Hepatocyte (in vitro differentiated cells): Measurements from ENCODE around the gene CTNNAL1. TPM values are rescaled to one million over a fixed set of nuclear protein-coding genes. Genes with fewer than 3 reads are reported as not detected.

Experiments
- DNase-seq: peaks from one replicate; pipeline ENCODE4 v3.0.0-alpha.2; 2016; ENCODE audit warnings: low spot score
- H2AFZ ChIP-seq: fragments of 200-600 bp; sonication (generic); 2 replicates; pipeline ENCODE4 v1.6.0; 2016; ENCODE audit warnings: antibody characterized with exemption, mild to moderate bottlenecking
- H3K27ac ChIP-seq: fragments of 200-600 bp; sonication (generic); 2 replicates; pipeline ENCODE4 v1.5.1; 2016; ENCODE audit warnings: mild to moderate bottlenecking
- H3K27me3 ChIP-seq: fragments of 200-600 bp; sonication (generic); 2 replicates; pipeline ENCODE4 v1.6.1; 2016
- H3K36me3 ChIP-seq: fragments of 200-600 bp; sonication (generic); replicated peaks from 2 replicates; pipeline ENCODE4 v1.5.1; 2016; ENCODE audit warnings: low read depth; ENCODE audit not compliant: insufficient read depth
- H3K4me1 ChIP-seq: fragments of 200-600 bp; sonication (generic); 2 replicates; pipeline ENCODE4 v1.5.1; 2016; ENCODE audit warnings: mild to moderate bottlenecking, moderate library complexity; ENCODE audit not compliant: insufficient read depth
- H3K4me2 ChIP-seq: fragments of 200-600 bp; sonication (generic); 2 replicates; pipeline ENCODE4 v1.6.0; 2016
- H3K4me3 ChIP-seq: fragments of 200-600 bp; sonication (generic); 2 replicates; pipeline ENCODE4 v1.5.1; 2016; ENCODE audit warnings: mild to moderate bottlenecking
- H3K79me2 ChIP-seq: fragments of 200-600 bp; sonication (generic); 2 replicates; pipeline ENCODE4 v1.6.0; 2017; ENCODE audit warnings: mild to moderate bottlenecking
- H3K9me2 ChIP-seq: fragments of 200-600 bp; sonication (generic); replicated peaks from 2 replicates; pipeline ENCODE4 v1.6.0; 2017; ENCODE audit warnings: mild to moderate bottlenecking; ENCODE audit not compliant: insufficient read depth
- H3K9me3 ChIP-seq: fragments of 200-600 bp; sonication (generic); 2 replicates; pipeline ENCODE4 v1.5.1; 2016; ENCODE audit warnings: low read depth, mild to moderate bottlenecking
- H4K20me1 ChIP-seq: fragments of 200-600 bp; sonication (generic); 2 replicates; pipeline ENCODE4 v1.6.0; 2016; ENCODE audit warnings: mild to moderate bottlenecking; ENCODE audit not compliant: insufficient read depth, poor library complexity, severe bottlenecking
- EZH2 ChIP-seq: fragments of 200-600 bp; sonication (generic); IDR thresholded peaks from 2 replicates; pipeline ENCODE4 v1.6.1; 2016; ENCODE audit warnings: antibody characterized with exemption, mild to moderate bottlenecking, borderline replicate concordance
- EZH2phosphoT487 ChIP-seq: fragments of 200-600 bp; sonication (generic); IDR thresholded peaks from one replicate; pipeline ENCODE4 v1.6.1; 2018; ENCODE audit warnings: antibody characterized with exemption, mild to moderate bottlenecking, low read depth, moderate library complexity; ENCODE audit not compliant: unreplicated experiment, severe bottlenecking
- WGBS: methylation state at CpG from one replicate; pipeline ENCODE4 v1.1.6; 2016; ENCODE audit warnings: low lambda C conversion rate; ENCODE audit errors: missing lambda C conversion rate; 5-methylcytosine and 5-hydroxymethylcytosine counted together
- polyA plus RNA-seq: library from polyadenylated mRNA; unstranded; fragments of >200 nt; fragmentation: Nextera tagmentation; extraction: Ambion mirVana; gene quantifications from 2 replicates; pipeline ENCODE4 v1.2.1, GENCODE V29; 2016
- total RNA-seq: library from RNA; depleted of rRNA; stranded (reverse); fragments of >200 nt; gene quantifications from 2 replicates; pipeline ENCODE4 v1.2.3, GENCODE V29; 2014
- TF ChIP-seq, protein P1 (sequence below): fragments of 200-600 bp; sonication (generic); IDR thresholded peaks from 2 replicates; pipeline ENCODE4 v1.5.1; 2016; ENCODE audit warnings: antibody characterized with exemption, mild to moderate bottlenecking; ENCODE audit not compliant: poor library complexity

CTNNAL1 gene
- total and polyA plus RNA-seq, 2 experiments from 2014 or later: 54.5 to 57.4 TPM

DNA sequence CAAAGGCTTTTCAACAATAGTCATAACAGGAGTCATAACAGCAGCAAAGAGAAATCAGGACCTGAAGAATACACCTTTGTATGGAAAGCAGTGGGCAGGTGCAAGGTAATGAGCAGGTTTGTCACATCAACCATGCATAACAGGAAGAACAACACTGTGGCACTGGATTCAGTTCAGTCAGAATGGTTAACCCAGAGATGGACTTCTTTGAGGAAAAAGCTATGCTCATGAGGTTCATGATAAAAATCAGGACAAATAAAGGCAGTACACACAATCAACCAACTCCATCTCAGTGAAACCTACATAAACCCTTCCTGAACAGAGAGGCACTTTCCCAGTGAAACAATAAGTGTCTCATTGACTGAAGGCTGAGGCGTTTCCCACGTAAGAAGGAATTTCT lies 52.1 kb downstream of the CTNNAL1 start:
- WGBS: 100% methylated on average over 2 of the region's 2 CpGs
- TF ChIP-seq EZH2phosphoT487: no peak
- TF ChIP-seq, protein P1, sequence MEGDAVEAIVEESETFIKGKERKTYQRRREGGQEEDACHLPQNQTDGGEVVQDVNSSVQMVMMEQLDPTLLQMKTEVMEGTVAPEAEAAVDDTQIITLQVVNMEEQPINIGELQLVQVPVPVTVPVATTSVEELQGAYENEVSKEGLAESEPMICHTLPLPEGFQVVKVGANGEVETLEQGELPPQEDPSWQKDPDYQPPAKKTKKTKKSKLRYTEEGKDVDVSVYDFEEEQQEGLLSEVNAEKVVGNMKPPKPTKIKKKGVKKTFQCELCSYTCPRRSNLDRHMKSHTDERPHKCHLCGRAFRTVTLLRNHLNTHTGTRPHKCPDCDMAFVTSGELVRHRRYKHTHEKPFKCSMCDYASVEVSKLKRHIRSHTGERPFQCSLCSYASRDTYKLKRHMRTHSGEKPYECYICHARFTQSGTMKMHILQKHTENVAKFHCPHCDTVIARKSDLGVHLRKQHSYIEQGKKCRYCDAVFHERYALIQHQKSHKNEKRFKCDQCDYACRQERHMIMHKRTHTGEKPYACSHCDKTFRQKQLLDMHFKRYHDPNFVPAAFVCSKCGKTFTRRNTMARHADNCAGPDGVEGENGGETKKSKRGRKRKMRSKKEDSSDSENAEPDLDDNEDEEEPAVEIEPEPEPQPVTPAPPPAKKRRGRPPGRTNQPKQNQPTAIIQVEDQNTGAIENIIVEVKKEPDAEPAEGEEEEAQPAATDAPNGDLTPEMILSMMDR: no peak
- no peak for TF ChIP-seq EZH2
- DNase-seq: no peak
- no peaks in the 10 kb centered on the region for H3K4me1 ChIP-seq
- no peaks in the 10 kb centered on the region for H4K20me1 ChIP-seq
- no peak overlapping the region for H3K4me2 ChIP-seq
- no peaks in the 10 kb centered on the region for H3K9me3 ChIP-seq
- H3K36me3 ChIP-seq: no peaks in the 10 kb centered on the region
- no peaks in the 10 kb centered on the region for H3K27me3 ChIP-seq
- H2AFZ ChIP-seq: no peak overlapping the region
- no peak overlapping the region for H3K4me3 ChIP-seq
- H3K27ac ChIP-seq: no peak overlapping the region
- H3K79me2 ChIP-seq: no peaks in the 10 kb centered on the region
- no peaks in the 10 kb centered on the region for H3K9me2 ChIP-seq

DNA sequence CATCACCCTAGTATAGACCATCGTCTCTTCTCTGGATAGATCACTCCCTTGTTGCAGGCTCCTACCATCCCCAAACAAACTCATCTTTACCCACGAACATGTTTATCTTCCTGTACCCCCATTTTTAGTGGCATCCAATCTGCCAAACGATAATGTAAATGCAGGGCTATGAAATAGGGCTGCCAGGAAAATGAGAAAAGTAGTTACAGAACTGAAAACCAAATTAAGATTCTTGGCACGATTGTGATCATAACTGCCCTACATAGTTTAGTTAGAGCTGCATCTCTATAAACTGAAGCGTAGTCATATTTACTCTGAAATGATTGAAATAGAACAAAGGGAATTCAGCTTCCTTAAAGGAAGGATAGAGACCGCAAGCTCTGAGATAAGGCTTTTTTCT lies 53.0 kb downstream of the CTNNAL1 start:
- TF ChIP-seq EZH2: no peak
- no peak for TF ChIP-seq EZH2phosphoT487
- TF ChIP-seq, protein P1: no peak

DNA sequence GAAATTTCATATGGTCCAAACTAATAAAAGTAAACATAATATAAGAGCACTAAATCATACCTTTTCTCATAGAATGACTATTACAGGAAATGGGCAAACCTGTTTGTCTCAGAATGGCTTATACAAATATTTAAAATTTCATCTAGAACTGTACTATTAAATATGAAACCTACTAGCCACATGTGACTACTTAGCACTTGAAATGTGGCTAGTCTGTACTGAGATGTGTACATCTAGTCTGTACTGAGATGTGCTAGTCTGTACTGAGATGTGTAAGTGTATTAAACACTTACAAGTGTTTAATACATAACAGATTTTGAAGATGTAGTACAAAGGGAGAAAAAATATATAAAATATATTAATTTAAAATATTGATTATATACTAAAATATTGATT lies 56.7 kb downstream of the CTNNAL1 start:
- H2AFZ ChIP-seq: no peak overlapping the region
- TF ChIP-seq, protein P1: no peak
- TF ChIP-seq EZH2phosphoT487 (no peak), EZH2 (no peak)
- no peaks in the 10 kb centered on the region for H3K27me3 ChIP-seq
- H3K79me2 ChIP-seq: no peaks in the 10 kb centered on the region
- H3K4me3 ChIP-seq: no peak overlapping the region
- no peak overlapping the region for H3K27ac ChIP-seq
- H3K9me2 ChIP-seq: no peaks in the 10 kb centered on the region
- no peaks in the 10 kb centered on the region for H4K20me1 ChIP-seq
- no peak overlapping the region for H3K4me2 ChIP-seq
- H3K4me1 ChIP-seq: no peaks in the 10 kb centered on the region
- DNase-seq: no peak
- H3K36me3 ChIP-seq: no peaks in the 10 kb centered on the region
- no peaks in the 10 kb centered on the region for H3K9me3 ChIP-seq

More for the DNA sequence above, 53.0 kb downstream of the CTNNAL1 start:
- WGBS: 79% methylated on average over 6 of the region's 6 CpGs
- H3K79me2 ChIP-seq: no peaks in the 10 kb centered on the region
- H3K9me3 ChIP-seq: no peaks in the 10 kb centered on the region
- no peaks in the 10 kb centered on the region for H4K20me1 ChIP-seq
- H3K27ac ChIP-seq: no peak overlapping the region
- no peak overlapping the region for H2AFZ ChIP-seq
- no peak overlapping the region for H3K4me2 ChIP-seq
- no peaks in the 10 kb centered on the region for H3K36me3 ChIP-seq
- H3K4me1 ChIP-seq: no peaks in the 10 kb centered on the region
- no peak for DNase-seq
- no peaks in the 10 kb centered on the region for H3K27me3 ChIP-seq
- H3K9me2 ChIP-seq: no peaks in the 10 kb centered on the region
- no peak overlapping the region for H3K4me3 ChIP-seq
